Keratinocyte (primary cell): ENCODE data around the gene TP53RK. TPM values are rescaled to one million over a fixed set of nuclear protein-coding genes. Genes with fewer than 3 reads are reported as not detected.

Experiments
- DNase-seq: peaks from one replicate; pipeline ENCODE4 v3.0.0-alpha.2; 2011; ENCODE audit warnings: low read depth, missing footprints, low spot score
- FAIRE-seq: peaks from 2 replicates; lab custom pipeline; 2011; peaks lifted over from hg19 to GRCh38; lab: Jason Lieb, UNC
- H2AFZ ChIP-seq: 2 replicates; pipeline ENCODE4 v1.6.0; 2012; ENCODE audit warnings: low read length, control low read depth, inconsistent platforms; ENCODE audit not compliant: control insufficient read depth
- H3K27ac ChIP-seq: 2 replicates; pipeline ENCODE4 v1.5.1; 2011; ENCODE audit warnings: low read length; ENCODE audit not compliant: control insufficient read depth, insufficient read depth
- H3K27me3 ChIP-seq: 3 replicates; pipeline ENCODE4 v1.6.0; 2011; ENCODE audit warnings: low read length; ENCODE audit not compliant: control insufficient read depth, insufficient read depth; ENCODE audit errors: extremely low read depth
- H3K36me3 ChIP-seq, 2 experiments: 2 replicates in 1 of 2; 3 replicates in 1 of 2; pipeline ENCODE4 v1.5.1; 2011; ENCODE audit warnings: low read length in 2 of 2, mild to moderate bottlenecking in 1 of 2; ENCODE audit not compliant: control insufficient read depth in 2 of 2, insufficient read depth in 2 of 2; ENCODE audit errors: extremely low read depth in 1 of 2
- H3K4me1 ChIP-seq: 3 replicates; pipeline ENCODE4 v1.5.1; 2011; ENCODE audit warnings: low read length; ENCODE audit not compliant: control insufficient read depth, insufficient read depth; ENCODE audit errors: extremely low read depth
- H3K4me2 ChIP-seq: 3 replicates; pipeline ENCODE4 v1.6.0; 2011; ENCODE audit warnings: low read depth, low read length; ENCODE audit not compliant: control insufficient read depth, insufficient read depth; ENCODE audit errors: extremely low read depth
- H3K4me3 ChIP-seq, 3 experiments: fragments of 200-600 bp in 1 of 3; sonication (generic) in 1 of 3; 2 replicates in 2 of 3; 3 replicates in 1 of 3; pipeline ENCODE4 v1.5.1; 2011 to 2016; ENCODE audit warnings: low read length in 3 of 3, mild to moderate bottlenecking in 3 of 3, control low read depth in 2 of 3, inconsistent platforms in 1 of 3, low read depth in 1 of 3, mixed read lengths in 1 of 3, mixed run types in 1 of 3, moderate library complexity in 1 of 3; ENCODE audit not compliant: control insufficient read depth in 2 of 3, insufficient read depth in 2 of 3; ENCODE audit errors: extremely low read depth in 1 of 3
- H3K79me2 ChIP-seq: 2 replicates; pipeline ENCODE4 v1.6.0; 2012; ENCODE audit warnings: low read length; ENCODE audit not compliant: control insufficient read depth, insufficient read depth
- H3K9ac ChIP-seq: 3 replicates; pipeline ENCODE4 v1.6.0; 2011; ENCODE audit warnings: low read length; ENCODE audit not compliant: control insufficient read depth, insufficient read depth; ENCODE audit errors: extremely low read depth
- H3K9me1 ChIP-seq: 3 replicates; pipeline ENCODE4 v1.6.0; 2011; ENCODE audit warnings: low read length; ENCODE audit not compliant: control insufficient read depth, insufficient read depth; ENCODE audit errors: extremely low read depth
- H3K9me3 ChIP-seq: 2 replicates; pipeline ENCODE4 v1.5.1; 2012; ENCODE audit warnings: low read depth, low read length; ENCODE audit not compliant: control insufficient read depth
- H4K20me1 ChIP-seq: 3 replicates; pipeline ENCODE4 v1.6.0; 2011; ENCODE audit warnings: low read length; ENCODE audit not compliant: control insufficient read depth, insufficient read depth; ENCODE audit errors: extremely low read depth
- CTCF ChIP-seq, 3 experiments: IDR thresholded peaks in 1 of 3; conservative IDR thresholded peaks in 1 of 3; optimal IDR thresholded peaks in 1 of 3; 2 replicates in 2 of 3; 3 replicates in 1 of 3; pipeline versions ENCODE3 to v1.5.1; 2011; ENCODE audit warnings: low read length in 3 of 3, mild to moderate bottlenecking in 3 of 3, moderate library complexity in 2 of 3, control low read depth in 1 of 3, inconsistent platforms in 1 of 3; ENCODE audit not compliant: insufficient read depth in 2 of 3; ENCODE audit errors: extremely low read depth in 1 of 3
- EZH2 ChIP-seq: IDR thresholded peaks from one replicate; pipeline ENCODE4 v1.6.1; 2012; ENCODE audit warnings: inconsistent platforms, mild to moderate bottlenecking, low read length, moderate library complexity
- dilution Hi-C: fragments of 300-500 bp; cut with MboI; formaldehyde crosslinking; loops from one replicate; pipeline ENCODE4 v1.7.0; 2020; ENCODE audit warnings: low sequenced_read_pairs; ENCODE audit not compliant: extremely low pct_ligation_motif_present
- polyA plus RNA-seq, 5 experiments: library from polyadenylated mRNA; depleted of rRNA in 3 of 5; stranded (reverse) in 3 of 5; stranded (forward) in 1 of 5; unstranded in 1 of 5; fragments of >200 nt; gene quantifications; 1 replicate in 1 of 5; 2 replicates in 3 of 5; 3 replicates in 1 of 5; pipeline versions ENCODE4 v1.2.1 to v1.2.3, GENCODE V29; 2011 to 2012; ENCODE audit warnings: missing spikeins in 2 of 5, low read depth in 1 of 5, low replicate concordance in 1 of 5

TP53RK gene
- polyA plus RNA-seq, 1 donor (not counting 4 experiments of a cell fraction or from before 2014, with no cell fraction given): 15.9 TPM

GRCh38 chr20:46704714-46705377 is 15.6 kb upstream of the TP53RK start:
- no peak for TF ChIP-seq CTCF (optimal IDR thresholded peaks at IDR 0.05 in 1 of 3, IDR thresholded peaks at IDR 0.05 in 1 of 3, conservative IDR thresholded peaks at IDR 0.05 in 1 of 3; ENCODE audit: extremely low read depth in 1 of 3, insufficient read depth in 2 of 3, low read length in 3 of 3)
- no peak for TF ChIP-seq EZH2
- no peak overlapping the region for H2AFZ ChIP-seq

DNA sequence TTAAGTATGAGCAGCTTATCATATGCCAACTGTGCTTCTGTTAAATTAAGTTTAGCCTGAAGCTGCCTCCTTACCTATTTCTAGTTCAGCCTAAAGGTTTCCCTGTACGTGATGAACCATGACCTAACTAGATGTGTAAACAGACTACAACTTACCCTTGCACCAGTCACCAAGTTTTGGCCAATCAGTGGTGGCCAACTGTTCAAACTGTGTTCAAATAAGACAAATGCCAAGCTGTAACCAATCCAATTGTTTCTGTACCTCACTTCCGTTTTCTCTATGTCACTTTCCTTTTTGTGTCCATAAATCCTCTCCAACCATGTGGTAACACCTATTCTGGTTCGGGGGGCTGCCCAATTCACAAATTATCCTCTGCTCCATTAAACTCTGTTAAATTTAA is 14.2 kb upstream of the TP53RK start:
- Histone ChIP-seq H2AFZ (no peak overlapping the region), H3K9me1 (no peaks in the 10 kb centered on the region), H3K36me3 (no peaks in the 10 kb centered on the region), H4K20me1 (no peaks in the 10 kb centered on the region), H3K9me3 (peaks cover 2% of the 10 kb centered on the region), H3K4me3 (no peak overlapping the region), H3K4me2 (no peak overlapping the region), H3K9ac (no peak overlapping the region), H3K27ac (no peak overlapping the region), H3K79me2 (no peaks in the 10 kb centered on the region), H3K4me1 (no peaks in the 10 kb centered on the region), H3K27me3 (peaks cover 2% of the 10 kb centered on the region)
- no peak for TF ChIP-seq EZH2
- dilution Hi-C loops: no loop called here
- DNase-seq (no peak), FAIRE-seq (no peak)

More at GRCh38 chr20:46704714-46705377, 15.6 kb upstream of the TP53RK start:
- Histone ChIP-seq H3K9me3 (peaks cover 2% of the 10 kb centered on the region), H4K20me1 (no peaks in the 10 kb centered on the region), H3K79me2 (no peaks in the 10 kb centered on the region), H3K9ac (no peak overlapping the region), H3K9me1 (no peaks in the 10 kb centered on the region), H3K4me3 (no peak overlapping the region), H3K4me1 (no peaks in the 10 kb centered on the region), H3K27ac (no peak overlapping the region), H3K4me2 (no peak overlapping the region), H3K36me3 (no peaks in the 10 kb centered on the region), H3K27me3 (peaks cover 15% of the 10 kb centered on the region)
- dilution Hi-C loops: no loop called here
- DNase-seq (no peak), FAIRE-seq (no peak)
